Liver (tissue), 9 donors: ENCODE results near the gene EZH1. TPM values are rescaled to one million over a fixed set of nuclear protein-coding genes. Genes with fewer than 3 reads are reported as not detected.

Experiments
- DNase-seq: peaks from one replicate; pipeline ENCODE4 v3.0.0-alpha.2; 2017; ENCODE audit warnings: low spot score
- H3K27ac ChIP-seq, 2 donors: one replicate each; pipeline ENCODE4 v1.7.0; 2013; ENCODE audit warnings: inconsistent platforms in 2 of 2, low read length in 2 of 2, control low read depth in 1 of 2, low read depth in 1 of 2, mild to moderate bottlenecking in 1 of 2
- H3K27me3 ChIP-seq, 4 donors: one replicate each; pipeline versions ENCODE4 v1.6.1 to v1.7.0; 2013; ENCODE audit warnings: low read length in 3 of 4, inconsistent platforms in 1 of 4, mild to moderate bottlenecking in 1 of 4, moderate library complexity in 1 of 4; ENCODE audit not compliant: control insufficient read depth in 4 of 4, insufficient read depth in 4 of 4
- H3K36me3 ChIP-seq, 4 donors: one replicate each; pipeline versions ENCODE4 v1.6.1 to v1.7.0; 2013; ENCODE audit warnings: low read length in 3 of 4, mild to moderate bottlenecking in 3 of 4, low read depth in 1 of 4, moderate library complexity in 1 of 4; ENCODE audit not compliant: control insufficient read depth in 4 of 4, insufficient read depth in 3 of 4
- H3K4me1 ChIP-seq, 4 donors: one replicate each; pipeline versions ENCODE4 v1.6.1 to v1.7.0; 2013; ENCODE audit warnings: low read length in 3 of 4, mild to moderate bottlenecking in 3 of 4, moderate library complexity in 1 of 4; ENCODE audit not compliant: control insufficient read depth in 4 of 4, insufficient read depth in 4 of 4
- H3K4me3 ChIP-seq, 3 donors: one replicate each; pipeline versions ENCODE4 v1.6.1 to v1.7.0; 2013; ENCODE audit warnings: low read length in 3 of 3, control low read depth in 1 of 3, low read depth in 1 of 3, mild to moderate bottlenecking in 1 of 3
- H3K9ac ChIP-seq, 2 donors: one replicate each; pipeline ENCODE4 v1.7.0; 2013; ENCODE audit warnings: low read length in 2 of 2, mild to moderate bottlenecking in 2 of 2, moderate library complexity in 2 of 2, control low read depth in 1 of 2, low read depth in 1 of 2
- H3K9me3 ChIP-seq, 4 donors: one replicate each; pipeline versions ENCODE4 v1.6.1 to v1.7.0; 2013; ENCODE audit warnings: low read length in 3 of 4; ENCODE audit not compliant: control insufficient read depth in 4 of 4
- EGR1 ChIP-seq, 2 donors: IDR thresholded peaks; 2 replicates each; pipeline ENCODE4 v1.6.1; 2016 to 2018; ENCODE audit warnings: antibody characterized with exemption in 2 of 2, low read depth in 2 of 2
- HNF4A ChIP-seq, 2 donors: conservative IDR thresholded peaks; 2 replicates each; pipeline ENCODE4 v1.6.1; 2016; ENCODE audit warnings: antibody characterized with exemption in 2 of 2, mild to moderate bottlenecking in 2 of 2
- HNF4G ChIP-seq: IDR thresholded peaks from 2 replicates; pipeline ENCODE4 v1.6.1; 2016; ENCODE audit warnings: antibody characterized with exemption
- NR2F2 ChIP-seq: IDR thresholded peaks from 2 replicates; pipeline ENCODE4 v1.6.1; 2016; ENCODE audit warnings: antibody characterized with exemption
- RAD21 ChIP-seq, 2 donors: IDR thresholded peaks; 2 replicates each; pipeline ENCODE4 v1.6.1; 2016; ENCODE audit warnings: antibody characterized with exemption in 2 of 2, mild to moderate bottlenecking in 2 of 2
- RXRA ChIP-seq, 2 donors: IDR thresholded peaks; 2 replicates each; pipeline ENCODE4 v1.6.1; 2017 to 2018; ENCODE audit warnings: antibody characterized with exemption in 2 of 2, mild to moderate bottlenecking in 1 of 2
- whole genome bisulfite sequencing: extraction: QIAGEN DNeasy Blood & Tissue Kit; methylation state at CpG from one replicate; pipeline ENCODE4 v1.1.7; 2013; 5-methylcytosine and 5-hydroxymethylcytosine counted together
- polyA plus RNA-seq, 2 donors: library from polyadenylated mRNA; stranded (reverse) in 1 of 2; unstranded in 1 of 2; fragments of 200-250 nt in 1 of 2; fragments of >200 nt in 1 of 2; fragmentation: Nextera tagmentation in 1 of 2; extraction: Ambion mirVana in 1 of 2; gene quantifications; one replicate each; pipeline versions ENCODE4 v1.2.1 to v1.2.3, GENCODE V29; 2013 to 2015
- total RNA-seq, 2 donors: library from RNA; depleted of rRNA; stranded (reverse); fragments of >200 nt; gene quantifications; one replicate each; pipeline ENCODE4 v1.2.3, GENCODE V29; 2014
- TF ChIP-seq, protein P1 (sequence below): IDR thresholded peaks from 2 replicates; pipeline ENCODE4 v1.6.1; 2016; ENCODE audit warnings: antibody characterized with exemption
- TF ChIP-seq, protein P2 (sequence below): fragments of 150-350 bp; IDR thresholded peaks from 2 replicates; pipeline ENCODE4 v1.5.1; 2017; ENCODE audit warnings: improper control_type of control experiment, low read depth, low read length; ENCODE audit not compliant: missing input control
- TF ChIP-seq, protein P3 (sequence below): IDR thresholded peaks from 2 replicates; pipeline ENCODE4 v1.6.1; 2016; ENCODE audit warnings: antibody characterized with exemption, mild to moderate bottlenecking
- donor health status: healthy.
- donor health status: healthy.
- donor health status: healthy.
- donor health status: healthy.
- donor health status: healthy.

EZH1 gene
- total and polyA plus RNA-seq, 4 donors = 4.3 to 18.3 (median 10.9) TPM

- WGBS = 28% methylated on average over 9 of the region's 9 CpGs
Measured at GRCh38 chr17:42674755-42675347, 70.0 kb downstream of the EZH1 start.

GRCh38 chr17:42673885-42674754, 70.7 kb downstream of the EZH1 start:
- Histone ChIP-seq H3K27ac (peak overlapping the region; percentile 4 to 22), H3K36me3 (peaks cover 6 to 24% (median 12%) of the 10 kb centered on the region in 4 donors), H3K9ac (no peak overlapping the region), H3K4me1 (peaks cover 13 to 55% (median 23%) of the 10 kb centered on the region in 4 donors), H3K9me3 (no peaks in the 10 kb centered on the region), H3K4me3 (peak overlapping the region in 1 of 3 donors; percentile 71), H3K27me3 (no peaks in the 10 kb centered on the region)
- no peak for TF ChIP-seq EGR1 (IDR thresholded peaks at IDR 0.05; ENCODE audit: low read depth in 2 of 2)
- TF ChIP-seq RXRA (IDR thresholded peaks at IDR 0.05) = peak in 1 of 2 donors; percentile 1
- peak; percentile 66 for TF ChIP-seq NR2F2
- TF ChIP-seq, protein P1, sequence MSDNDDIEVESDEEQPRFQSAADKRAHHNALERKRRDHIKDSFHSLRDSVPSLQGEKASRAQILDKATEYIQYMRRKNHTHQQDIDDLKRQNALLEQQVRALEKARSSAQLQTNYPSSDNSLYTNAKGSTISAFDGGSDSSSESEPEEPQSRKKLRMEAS = no peak
- peak in 1 of 2 donors; percentile 12 for TF ChIP-seq RAD21 (IDR thresholded peaks at IDR 0.05)
- TF ChIP-seq, protein P2, sequence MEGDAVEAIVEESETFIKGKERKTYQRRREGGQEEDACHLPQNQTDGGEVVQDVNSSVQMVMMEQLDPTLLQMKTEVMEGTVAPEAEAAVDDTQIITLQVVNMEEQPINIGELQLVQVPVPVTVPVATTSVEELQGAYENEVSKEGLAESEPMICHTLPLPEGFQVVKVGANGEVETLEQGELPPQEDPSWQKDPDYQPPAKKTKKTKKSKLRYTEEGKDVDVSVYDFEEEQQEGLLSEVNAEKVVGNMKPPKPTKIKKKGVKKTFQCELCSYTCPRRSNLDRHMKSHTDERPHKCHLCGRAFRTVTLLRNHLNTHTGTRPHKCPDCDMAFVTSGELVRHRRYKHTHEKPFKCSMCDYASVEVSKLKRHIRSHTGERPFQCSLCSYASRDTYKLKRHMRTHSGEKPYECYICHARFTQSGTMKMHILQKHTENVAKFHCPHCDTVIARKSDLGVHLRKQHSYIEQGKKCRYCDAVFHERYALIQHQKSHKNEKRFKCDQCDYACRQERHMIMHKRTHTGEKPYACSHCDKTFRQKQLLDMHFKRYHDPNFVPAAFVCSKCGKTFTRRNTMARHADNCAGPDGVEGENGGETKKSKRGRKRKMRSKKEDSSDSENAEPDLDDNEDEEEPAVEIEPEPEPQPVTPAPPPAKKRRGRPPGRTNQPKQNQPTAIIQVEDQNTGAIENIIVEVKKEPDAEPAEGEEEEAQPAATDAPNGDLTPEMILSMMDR = peak; percentile 23
- peak; percentile 55 for DNase-seq
- 29% methylated on average over 32 of the region's 32 CpGs for WGBS

More at GRCh38 chr17:42674755-42675347, 70.0 kb downstream of the EZH1 start:
- no peaks in the 10 kb centered on the region for H3K9me3 ChIP-seq
- no peaks in the 10 kb centered on the region for H3K27me3 ChIP-seq
- H3K27ac ChIP-seq = peak overlapping the region; percentile 67 to 76
- peak overlapping the region; percentile 68 to 87 (median 71) for H3K4me3 ChIP-seq
- no peak for DNase-seq
- H3K4me1 ChIP-seq = peaks cover 16 to 55% (median 29%) of the 10 kb centered on the region in 4 donors
- H3K36me3 ChIP-seq = peaks cover 4 to 20% (median 9%) of the 10 kb centered on the region in 4 donors
- no peak for TF ChIP-seq HNF4G
- TF ChIP-seq, protein P3, sequence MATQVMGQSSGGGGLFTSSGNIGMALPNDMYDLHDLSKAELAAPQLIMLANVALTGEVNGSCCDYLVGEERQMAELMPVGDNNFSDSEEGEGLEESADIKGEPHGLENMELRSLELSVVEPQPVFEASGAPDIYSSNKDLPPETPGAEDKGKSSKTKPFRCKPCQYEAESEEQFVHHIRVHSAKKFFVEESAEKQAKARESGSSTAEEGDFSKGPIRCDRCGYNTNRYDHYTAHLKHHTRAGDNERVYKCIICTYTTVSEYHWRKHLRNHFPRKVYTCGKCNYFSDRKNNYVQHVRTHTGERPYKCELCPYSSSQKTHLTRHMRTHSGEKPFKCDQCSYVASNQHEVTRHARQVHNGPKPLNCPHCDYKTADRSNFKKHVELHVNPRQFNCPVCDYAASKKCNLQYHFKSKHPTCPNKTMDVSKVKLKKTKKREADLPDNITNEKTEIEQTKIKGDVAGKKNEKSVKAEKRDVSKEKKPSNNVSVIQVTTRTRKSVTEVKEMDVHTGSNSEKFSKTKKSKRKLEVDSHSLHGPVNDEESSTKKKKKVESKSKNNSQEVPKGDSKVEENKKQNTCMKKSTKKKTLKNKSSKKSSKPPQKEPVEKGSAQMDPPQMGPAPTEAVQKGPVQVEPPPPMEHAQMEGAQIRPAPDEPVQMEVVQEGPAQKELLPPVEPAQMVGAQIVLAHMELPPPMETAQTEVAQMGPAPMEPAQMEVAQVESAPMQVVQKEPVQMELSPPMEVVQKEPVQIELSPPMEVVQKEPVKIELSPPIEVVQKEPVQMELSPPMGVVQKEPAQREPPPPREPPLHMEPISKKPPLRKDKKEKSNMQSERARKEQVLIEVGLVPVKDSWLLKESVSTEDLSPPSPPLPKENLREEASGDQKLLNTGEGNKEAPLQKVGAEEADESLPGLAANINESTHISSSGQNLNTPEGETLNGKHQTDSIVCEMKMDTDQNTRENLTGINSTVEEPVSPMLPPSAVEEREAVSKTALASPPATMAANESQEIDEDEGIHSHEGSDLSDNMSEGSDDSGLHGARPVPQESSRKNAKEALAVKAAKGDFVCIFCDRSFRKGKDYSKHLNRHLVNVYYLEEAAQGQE = no peak
- no peak for TF ChIP-seq HNF4A (conservative IDR thresholded peaks at IDR 0.05)
- TF ChIP-seq, protein P2 = no peak
- peak overlapping the region in 1 of 2 donors; percentile 45 for H3K9ac ChIP-seq
